VCaP (cell line): Measurements from ENCODE around the gene TACR2.

Experiments used
- H3K27ac ChIP-seq: fragments of 450-650 bp; 2 replicates; pipeline ENCODE4 v1.5.1; 2017
- TF ChIP-seq, protein P1 (sequence below): fragments of 450-650 bp; conservative IDR thresholded peaks from 2 replicates; pipeline ENCODE4 v1.5.1; 2017; ENCODE audit warnings: mild to moderate bottlenecking, moderate library complexity

Gene TACR2

DNA sequence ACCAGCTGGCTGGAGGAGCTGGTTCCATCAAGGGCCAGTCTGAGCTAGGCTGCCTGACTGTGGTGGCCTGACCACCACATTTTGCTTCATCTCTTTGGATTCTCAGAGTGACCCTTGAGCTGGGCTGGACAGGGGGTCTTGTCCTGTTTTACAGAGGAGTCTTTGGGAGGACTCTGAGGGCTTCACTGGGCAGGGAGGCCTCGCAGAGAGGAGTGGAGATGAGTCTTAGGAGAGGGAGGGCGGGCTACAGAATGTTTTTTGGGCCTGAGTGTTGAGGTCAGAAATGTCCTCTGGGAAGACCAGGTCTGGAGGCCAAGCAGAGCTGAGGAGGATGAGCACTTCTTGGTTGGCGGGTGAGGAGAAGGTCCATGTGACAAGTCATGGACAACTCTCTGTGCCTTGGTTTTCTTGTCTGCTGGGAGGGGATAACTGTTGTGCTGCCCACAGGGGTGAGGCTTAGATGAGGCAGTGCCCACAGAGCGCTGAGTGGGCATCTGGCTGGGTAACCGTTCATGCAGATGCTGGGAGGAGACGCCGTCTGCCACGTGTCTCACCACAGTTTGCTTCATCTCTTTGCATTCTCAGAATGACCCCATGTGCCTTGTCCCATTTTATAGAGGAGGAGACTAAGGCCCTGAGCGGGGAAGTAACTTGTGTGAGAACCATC is 44.0 kb upstream of the TACR2 start:
- H3K27ac ChIP-seq, result no peak overlapping the region

GRCh38 chr10:69459893-69460575 is 43.3 kb upstream of the TACR2 start:
- no peak overlapping the region for H3K27ac ChIP-seq
- TF ChIP-seq, protein P1, sequence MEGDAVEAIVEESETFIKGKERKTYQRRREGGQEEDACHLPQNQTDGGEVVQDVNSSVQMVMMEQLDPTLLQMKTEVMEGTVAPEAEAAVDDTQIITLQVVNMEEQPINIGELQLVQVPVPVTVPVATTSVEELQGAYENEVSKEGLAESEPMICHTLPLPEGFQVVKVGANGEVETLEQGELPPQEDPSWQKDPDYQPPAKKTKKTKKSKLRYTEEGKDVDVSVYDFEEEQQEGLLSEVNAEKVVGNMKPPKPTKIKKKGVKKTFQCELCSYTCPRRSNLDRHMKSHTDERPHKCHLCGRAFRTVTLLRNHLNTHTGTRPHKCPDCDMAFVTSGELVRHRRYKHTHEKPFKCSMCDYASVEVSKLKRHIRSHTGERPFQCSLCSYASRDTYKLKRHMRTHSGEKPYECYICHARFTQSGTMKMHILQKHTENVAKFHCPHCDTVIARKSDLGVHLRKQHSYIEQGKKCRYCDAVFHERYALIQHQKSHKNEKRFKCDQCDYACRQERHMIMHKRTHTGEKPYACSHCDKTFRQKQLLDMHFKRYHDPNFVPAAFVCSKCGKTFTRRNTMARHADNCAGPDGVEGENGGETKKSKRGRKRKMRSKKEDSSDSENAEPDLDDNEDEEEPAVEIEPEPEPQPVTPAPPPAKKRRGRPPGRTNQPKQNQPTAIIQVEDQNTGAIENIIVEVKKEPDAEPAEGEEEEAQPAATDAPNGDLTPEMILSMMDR, result no peak

More for the DNA sequence above, 44.0 kb upstream of the TACR2 start:
- TF ChIP-seq, protein P1, result no peak

DNA sequence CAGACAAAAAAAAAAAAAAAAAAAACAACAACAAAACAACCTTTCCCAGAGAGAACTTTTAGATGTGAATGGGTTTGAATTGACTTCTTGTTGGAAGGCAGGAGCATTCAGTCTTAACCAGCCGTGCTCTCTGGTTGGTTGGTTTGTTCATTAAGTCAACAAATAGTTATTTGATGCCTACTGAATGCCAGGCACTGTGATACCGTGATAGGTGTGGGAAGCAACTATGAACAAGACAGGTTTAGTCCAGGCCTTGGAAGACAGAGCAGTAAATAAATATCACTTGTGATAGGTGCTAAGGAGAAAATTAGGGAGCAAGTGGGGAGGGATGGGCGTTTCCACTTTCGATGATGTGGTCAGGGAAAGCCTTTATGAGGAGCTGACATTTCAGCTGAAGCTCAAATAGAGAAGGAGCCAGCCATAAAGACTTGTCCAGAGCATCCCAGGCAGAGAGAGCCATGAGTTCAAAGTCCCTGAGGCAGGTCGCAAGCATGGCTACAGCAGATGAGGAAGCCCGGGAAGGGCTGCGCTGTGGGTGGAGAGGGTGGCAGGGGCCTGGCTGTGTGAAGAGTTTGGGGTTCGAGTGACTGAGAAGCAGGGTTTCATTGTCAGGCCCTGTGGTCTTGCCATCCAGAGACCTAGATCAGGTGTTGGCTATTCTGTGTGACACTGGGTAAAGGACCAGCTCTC is 42.5 kb upstream of the TACR2 start:
- H3K27ac ChIP-seq, result peak overlapping the region; percentile 59

GRCh38 chr10:69458430-69459100 is 41.8 kb upstream of the TACR2 start:
- TF ChIP-seq, protein P1, result no peak
- peak overlapping the region; percentile 59 for H3K27ac ChIP-seq

More for the DNA sequence above, 42.5 kb upstream of the TACR2 start:
- TF ChIP-seq, protein P1, result no peak

GRCh38 chr10:69457771-69458237 is 41.1 kb upstream of the TACR2 start:
- peak overlapping the region; percentile 59 for H3K27ac ChIP-seq

DNA sequence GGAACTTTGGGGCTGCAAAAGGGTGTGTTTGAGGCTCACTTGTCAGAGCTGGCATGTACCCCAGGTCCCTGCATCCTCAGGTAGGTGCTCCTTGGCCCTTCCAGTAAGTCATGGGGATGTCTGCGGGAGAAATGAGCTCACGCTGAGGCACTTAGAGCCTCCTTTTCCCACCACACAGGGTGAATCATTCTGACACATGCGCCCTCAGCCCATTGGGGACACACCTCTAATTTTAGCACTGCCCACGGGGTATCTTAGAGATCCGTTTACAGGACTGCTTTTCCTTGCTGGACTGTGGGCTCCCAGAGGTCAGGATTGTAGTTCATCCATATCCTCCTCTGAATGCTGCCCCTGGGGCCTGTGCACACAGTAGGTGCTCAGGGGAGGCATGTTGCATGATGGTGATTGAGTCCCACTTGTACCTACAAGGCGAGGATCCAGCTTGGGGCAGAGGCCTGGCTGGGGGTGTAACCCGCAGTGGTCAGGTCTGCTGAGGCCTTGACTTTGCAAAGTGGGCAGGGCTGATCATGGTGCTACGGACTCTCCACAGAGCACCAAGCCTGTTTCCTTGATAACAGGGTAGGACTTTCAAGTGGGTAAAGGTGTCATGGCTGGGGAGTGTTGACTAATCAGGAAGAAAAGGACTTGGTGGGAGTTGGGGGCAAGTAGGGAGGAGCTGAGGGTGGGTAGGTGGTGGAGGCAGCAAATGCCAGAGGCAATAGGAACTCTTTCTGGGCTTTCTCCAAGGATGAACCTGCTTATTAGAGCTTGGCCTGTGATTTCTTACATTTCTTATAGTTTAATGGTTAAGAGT is 40.4 kb upstream of the TACR2 start:
- H3K27ac ChIP-seq, result peak overlapping the region; percentile 59; the same call in 1 of the 2 replicates
- TF ChIP-seq, protein P1, result no peak

More at GRCh38 chr10:69457771-69458237, 41.1 kb upstream of the TACR2 start:
- TF ChIP-seq, protein P1, result no peak
